Globus pallidus (tissue), 1 donor: ENCODE results near the gene TBC1D4.
"Not testable (repeated sequence)": the region's sequence is repeated elsewhere in the genome, so short reads cannot be mapped to it uniquely, and the experiment has no call there.

Experiments
- DNase-seq: peaks from one replicate; pipeline ENCODE4 v3.0.0-alpha.2; 2015; ENCODE audit warnings: low spot score

TBC1D4 gene

DNA sequence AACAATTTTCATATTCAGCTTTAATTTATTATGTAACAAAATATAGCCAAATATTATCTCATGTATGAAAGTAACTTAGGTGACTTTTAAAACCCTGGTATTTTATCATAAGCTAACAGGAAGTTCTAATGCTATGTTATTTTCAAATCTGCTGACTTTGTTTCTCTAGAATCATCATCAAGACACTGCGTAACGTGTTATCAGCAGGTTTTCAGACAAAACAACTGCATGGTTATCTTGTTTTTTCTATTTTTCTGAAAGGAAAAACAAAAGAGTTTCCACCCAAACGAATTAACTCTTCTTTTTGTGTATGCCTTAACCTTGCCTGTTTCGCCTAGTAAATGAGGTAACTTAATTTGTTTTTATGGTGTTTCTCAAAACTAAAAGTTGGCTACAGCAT is 156.3 kb downstream of the TBC1D4 start:
- no peak for DNase-seq

DNA sequence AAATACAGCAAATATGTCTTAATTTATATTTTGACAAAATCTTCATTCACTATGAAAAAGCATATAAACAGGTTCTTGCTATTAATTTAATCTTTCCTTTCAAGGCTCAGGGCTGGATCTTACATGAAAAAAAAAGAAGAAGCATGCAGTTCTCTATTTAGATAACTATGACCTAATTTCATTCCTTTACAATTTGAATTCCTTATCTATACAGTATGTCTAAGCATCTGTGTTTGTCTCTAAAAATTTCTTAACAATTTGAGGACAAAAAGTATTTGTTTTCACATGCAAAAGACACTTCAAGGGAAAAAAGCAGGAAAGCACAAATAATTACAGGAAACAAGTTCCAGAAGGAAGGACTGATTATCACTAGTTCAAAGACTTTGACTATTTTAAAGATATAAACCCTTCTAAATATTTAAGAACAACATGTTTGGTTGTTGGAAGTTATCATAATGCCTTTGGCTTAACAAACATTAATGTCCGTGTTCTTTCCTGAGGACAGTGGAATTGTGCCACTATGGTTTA is 157.5 kb downstream of the TBC1D4 start:
- no peak for DNase-seq

DNA sequence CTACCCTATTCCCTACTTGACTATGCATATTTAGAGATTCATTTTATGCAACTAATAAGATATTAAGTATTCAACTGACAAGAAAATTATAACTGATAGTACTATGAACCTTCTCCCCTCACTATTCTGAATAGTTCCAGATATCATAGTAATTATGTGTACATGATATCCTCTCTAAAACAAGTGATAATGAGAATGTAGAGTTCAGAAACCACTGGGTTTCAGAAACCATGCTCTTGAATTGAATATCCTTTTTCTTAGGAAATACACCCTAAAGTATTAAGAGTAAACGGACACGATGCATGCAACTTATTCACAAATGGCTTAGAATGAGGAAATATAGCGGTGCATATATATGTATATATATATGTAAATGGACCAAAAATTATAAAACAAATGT is 160.9 kb downstream of the TBC1D4 start:
- DNase-seq, result no peak

DNA sequence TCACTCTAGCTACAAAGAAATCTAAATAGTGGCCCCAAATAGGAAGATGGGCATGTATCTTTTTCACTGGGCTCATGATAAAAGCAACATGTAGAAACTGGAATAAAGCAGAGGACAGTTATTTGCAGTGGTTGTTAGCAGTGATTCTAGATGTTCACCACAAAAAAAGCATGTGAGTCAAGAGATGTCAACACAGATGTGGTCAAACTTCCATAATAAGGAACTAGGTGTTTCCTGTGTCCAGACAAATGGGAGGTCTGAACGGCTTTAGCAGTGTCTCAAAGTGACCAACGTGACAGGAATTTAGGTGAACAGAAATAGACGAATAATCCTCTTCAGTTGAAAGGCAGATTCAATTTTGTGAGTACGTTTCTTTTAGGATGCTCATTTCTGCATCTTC is 162.7 kb downstream of the TBC1D4 start:
- peak; percentile 46 for DNase-seq

DNA sequence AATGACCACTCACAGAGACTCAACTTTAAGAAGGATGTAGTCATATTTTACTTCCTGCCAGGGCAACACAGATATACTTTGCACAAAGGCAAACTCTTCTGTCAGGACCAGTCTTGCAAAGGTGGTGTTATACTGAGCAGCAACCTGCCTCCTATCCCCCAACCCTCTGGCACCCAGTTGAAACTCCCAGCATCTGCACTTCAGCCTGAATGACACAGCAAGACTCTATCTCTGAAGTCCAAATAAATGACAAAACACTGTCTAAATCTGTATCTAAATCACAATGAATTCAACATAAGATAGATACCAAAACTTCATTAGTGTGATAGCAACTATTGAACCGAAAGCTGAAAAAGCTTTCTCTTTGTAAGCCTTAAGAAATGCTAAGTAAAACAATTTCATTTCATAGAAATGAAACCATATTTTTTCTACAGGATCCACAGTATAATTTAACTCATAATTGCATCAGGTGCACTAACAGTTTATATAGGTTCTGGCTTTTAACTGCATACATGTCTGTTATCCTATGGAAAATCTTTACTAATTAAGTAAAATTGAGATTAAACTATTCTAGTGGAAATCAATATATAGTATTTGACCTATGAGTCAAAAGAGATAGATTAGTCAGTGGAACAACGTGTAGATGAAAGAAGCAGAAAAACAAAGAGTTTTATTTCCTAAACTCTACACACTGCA is 163.7 kb downstream of the TBC1D4 start:
- no peak for DNase-seq

DNA sequence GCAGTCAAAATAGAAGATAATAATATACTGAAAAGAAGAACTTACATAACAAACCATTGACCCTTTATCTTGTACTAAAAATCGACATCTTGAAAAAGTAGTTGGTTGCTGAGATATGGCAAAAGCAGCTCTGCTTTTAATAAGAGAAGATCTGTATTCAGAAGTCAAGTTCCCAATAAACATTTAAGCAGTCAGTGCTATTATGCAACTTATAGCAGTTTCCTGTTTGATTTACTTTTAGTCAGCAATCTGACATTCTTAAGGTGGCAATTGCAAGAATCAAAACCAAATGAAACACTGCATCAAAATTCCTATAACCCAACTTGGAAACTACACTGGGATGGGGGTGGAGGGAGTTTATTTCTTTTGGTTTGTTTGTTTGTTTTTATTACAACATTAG is 165.5 kb downstream of the TBC1D4 start:
- DNase-seq, result no peak

DNA sequence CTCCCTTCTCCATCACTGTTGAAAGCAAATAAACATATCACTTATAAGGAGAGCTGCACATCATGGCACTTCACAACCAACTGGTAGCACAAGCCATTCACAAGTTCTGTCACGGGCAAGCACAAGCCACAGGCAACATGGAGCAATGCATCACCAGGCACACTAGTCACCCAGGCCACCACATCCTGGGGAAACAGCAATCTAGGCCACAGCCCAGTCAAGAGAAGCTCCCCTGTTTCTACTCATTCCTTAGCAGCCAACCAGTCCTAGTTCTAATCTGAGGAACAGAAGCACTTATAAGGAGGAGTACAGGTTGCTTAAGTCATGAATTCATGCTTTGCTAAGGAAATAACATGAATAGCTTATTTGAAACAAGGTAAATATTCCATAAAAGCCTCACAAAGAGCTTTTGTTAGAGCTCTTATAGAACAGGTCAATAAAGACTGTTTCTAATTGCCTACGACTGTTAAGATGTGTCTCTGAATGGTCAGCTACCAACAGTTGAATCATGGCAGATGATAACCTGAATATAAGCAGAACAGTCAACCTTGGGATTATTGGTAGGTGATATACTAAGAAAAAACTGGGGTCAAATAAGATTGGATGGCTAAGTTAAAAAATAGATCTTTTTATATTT is 169.0 kb downstream of the TBC1D4 start:
- DNase-seq, result no peak

DNA sequence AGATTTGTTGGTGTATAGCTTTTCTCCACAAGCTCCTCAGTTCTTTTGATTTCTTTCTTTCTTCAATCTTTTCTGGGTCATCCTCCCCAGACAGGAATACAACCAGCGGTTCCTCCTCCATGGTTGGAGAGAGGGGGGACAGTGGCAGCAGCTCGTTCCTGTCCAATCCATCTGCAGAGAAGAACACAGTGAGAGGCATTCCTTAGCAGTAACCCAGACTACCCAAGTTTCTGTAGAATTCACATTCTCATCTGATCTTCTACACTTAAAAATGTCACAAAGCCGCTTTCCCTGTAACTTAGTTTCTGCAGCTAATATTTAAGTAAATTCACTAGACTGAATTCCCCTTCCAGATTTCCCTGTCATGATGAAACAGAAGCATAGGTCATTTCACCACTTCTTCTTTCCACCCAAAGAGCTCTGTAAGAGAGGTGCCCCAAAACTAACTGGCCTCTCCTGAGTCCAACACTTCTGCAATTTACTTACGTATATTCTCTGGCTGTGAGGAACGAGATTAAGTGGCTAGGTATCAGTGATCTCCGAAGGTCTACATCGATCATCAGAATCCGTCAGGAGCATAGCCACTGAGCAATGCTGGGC is 171.9 kb downstream of the TBC1D4 start:
- peak; percentile 37 for DNase-seq

DNA sequence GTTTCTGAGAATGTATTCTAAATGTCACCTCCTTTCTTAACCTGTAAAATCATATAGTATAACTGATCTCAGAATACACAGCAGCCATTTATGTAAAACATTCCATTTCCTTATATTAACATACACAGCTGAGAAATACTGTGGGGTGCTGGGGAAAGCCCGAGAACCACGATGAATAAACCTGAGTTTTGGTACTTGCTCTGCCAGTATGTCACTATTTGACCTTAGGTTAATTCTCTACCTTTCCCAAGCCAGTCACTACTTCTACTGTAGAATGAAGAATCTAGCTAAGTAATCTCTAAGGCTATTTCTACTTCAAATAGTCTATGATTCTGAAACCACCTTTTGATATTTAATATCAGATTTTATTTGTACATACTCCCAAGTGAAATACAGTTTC is 173.7 kb downstream of the TBC1D4 start:
- no peak for DNase-seq

DNA sequence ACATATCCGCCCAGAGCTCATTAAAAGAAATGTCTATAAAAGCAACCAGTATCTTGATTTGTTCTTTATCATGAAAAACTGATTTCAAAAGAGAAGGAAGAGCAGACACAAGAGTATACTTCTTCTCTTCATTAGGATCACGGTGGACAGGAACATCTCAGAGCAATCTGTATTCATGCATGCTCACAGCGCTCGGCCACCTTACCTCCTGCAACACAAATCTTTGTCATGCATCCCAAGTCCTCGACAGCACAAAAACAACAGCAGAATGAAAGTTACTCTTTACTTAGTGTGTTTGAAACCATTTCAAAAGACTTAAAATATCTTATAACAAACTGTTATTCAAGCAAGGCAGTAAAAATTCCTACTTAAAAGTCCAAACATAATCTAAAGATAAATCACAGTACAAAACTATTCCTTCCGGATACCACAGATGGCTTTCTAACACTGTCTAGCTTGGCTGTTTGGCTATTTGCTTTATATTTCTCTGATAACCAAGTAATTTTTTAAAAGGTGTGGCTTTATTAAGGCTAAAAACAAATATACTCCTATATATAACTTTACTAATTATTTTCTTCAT is 174.5 kb downstream of the TBC1D4 start:
- no peak for DNase-seq

DNA sequence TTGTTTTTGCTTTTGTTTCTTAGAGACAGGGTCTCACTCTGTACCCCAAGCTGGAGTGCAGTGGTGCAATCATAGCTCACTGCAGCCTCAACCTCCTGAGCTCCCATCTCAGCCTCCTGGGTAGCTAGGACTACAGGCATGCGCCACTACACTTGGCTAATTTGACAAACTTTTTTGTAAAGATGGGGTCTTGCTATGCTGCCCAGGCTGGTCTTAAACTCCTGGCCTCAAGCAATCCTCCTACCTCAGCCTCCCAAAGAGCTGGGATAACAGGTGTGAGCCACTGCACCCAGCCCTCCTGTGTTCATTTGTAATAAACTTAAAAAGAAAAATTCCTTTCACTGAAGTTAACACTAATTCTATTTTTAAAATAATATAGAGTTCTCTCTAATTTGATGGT is 175.0 kb downstream of the TBC1D4 start:
- not testable (repeated sequence) for DNase-seq

DNA sequence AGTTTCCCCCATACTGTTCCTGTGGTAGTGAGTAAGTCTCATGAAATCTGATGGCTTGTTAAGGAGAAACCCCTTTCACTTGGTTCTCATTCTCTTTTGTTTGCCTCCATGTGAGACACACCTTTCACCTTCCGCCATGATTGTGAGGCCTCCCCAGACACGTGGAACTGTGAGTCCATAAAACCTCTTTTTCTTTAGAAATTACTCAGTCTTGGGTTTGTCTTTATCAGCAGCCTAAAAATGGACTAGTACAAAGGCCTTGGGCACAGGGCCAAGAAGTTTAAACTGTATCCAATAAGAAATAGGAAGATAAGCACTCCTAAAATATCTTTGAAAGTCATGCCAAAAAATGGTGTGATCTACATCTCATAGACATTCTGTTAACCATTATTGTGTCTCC is 176.9 kb downstream of the TBC1D4 start:
- DNase-seq, result no peak

DNA sequence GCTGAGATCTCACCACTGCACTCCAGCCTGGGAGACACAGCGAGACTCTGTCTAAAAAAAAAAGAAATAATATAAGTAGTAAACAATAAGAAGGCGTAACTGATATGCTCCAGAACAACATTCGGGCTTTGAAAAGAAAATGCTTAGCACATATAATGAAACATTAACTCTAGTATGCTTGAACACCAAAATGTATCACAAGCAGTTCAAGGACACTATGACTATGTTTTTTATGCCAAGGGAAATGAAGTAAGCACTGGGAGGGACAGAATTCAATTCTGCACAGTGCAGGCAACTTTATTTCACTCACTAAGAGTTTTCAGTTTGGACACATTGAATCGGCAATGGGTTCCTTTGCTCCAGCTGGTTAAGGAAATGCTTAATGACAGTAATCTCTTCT is 178.7 kb downstream of the TBC1D4 start:
- no peak for DNase-seq

DNA sequence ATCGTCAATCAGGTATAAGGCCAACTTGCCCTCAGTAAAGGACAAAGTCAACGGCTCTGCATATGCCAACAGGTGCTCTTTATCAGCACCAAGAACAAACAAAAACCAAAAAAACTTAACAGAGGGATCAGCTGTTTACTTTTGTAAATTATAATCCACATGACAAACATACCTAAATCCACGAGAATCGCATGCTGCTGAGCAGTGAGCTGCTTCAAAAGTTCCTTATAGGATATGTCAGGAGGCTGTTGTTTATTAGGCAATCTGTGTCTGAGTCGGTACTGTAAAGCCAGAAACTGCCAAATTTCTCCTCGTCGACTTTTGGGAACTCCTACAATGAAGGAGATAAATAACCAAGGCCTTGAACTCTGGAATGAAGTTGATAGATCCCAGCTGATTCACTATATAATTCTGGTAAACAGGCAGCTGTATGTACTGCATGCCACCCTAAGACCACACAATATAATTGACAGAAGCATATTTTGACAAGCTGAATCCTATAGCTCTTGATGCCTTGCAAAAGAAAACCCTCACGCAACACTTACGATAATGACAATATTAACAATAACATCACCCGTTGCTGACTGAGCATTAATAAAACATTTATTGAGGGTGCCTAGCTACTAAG is 179.8 kb downstream of the TBC1D4 start:
- no peak for DNase-seq

DNA sequence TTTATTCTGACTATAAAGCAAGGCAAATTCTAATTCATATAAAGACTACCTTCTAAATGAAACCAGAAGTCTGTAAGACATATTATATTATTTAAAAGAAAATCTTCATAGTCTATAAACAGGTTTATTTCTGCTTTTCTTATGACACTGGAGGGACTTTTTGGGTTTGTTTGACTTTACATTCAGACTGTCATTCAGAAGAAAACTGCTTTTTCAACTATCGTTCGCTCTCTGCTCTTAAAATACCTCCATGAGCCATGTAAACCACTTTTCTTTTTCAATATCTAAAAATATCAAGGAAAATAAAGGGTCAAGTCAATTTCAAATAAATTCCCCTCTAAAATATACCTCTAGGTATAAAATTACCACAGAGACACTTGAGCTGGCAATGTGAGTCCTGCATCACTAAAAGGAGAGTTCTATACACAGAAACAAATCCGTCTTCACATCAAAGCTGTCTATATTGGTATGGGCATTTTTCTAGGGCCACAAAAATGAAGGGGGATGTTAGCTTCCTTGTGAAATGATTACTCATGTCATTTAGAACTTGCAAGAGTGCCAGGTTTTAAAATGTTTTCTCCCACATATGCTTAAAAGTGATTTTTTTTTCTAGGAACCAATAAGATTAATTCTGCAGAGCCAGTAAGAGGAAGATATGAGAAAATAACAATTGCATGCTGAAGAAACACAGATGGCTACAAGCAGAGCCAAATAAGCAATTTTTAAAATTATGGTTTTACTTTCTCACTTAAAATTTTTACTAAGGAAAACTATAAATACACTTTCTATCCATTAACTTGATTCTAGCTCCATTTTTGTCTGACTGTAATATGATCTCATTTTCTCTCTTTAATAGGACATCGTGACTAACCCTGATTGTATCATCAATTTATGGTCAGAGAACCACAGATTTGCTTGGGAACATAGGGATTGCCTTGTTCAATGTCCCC is 181.8 kb downstream of the TBC1D4 start:
- no peak for DNase-seq

DNA sequence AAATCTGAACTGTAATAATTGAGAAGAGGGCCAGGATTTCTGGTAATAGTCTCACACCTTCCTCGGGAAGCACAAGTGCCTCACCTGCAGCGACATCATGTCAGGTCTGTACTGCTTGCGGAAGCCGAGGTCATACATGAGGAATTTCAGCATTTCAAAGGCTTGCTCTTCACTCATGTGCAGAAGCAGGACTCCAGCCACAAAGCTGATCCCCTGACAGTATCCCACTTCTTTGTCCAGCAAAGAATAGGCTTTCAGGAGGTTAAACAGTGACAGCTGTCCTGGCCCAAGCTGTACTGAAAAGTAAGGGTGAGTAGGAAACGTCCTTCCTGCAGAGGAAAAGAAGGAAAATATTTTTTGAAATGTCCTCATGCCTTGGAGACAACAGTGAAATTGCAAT is 182.7 kb downstream of the TBC1D4 start:
- no peak for DNase-seq

DNA sequence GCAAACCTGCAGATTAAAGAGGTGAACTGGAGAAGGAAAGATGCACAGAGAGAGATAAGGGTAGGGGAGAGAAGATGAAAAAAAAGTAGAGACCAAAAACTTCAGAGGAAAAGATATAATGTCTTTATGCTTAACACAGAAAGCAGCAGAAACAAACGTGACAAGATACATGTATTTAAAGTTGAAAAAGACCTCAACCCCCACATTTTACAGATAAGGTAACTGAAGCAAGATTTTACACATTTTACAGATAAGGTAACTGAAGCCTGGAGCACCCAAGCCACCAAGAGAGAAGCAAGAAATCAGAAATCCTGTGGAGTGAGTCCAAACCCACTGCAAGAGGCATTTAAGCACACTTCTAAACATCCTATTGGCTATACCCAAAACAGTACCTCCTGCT is 185.3 kb downstream of the TBC1D4 start:
- DNase-seq, result no peak

DNA sequence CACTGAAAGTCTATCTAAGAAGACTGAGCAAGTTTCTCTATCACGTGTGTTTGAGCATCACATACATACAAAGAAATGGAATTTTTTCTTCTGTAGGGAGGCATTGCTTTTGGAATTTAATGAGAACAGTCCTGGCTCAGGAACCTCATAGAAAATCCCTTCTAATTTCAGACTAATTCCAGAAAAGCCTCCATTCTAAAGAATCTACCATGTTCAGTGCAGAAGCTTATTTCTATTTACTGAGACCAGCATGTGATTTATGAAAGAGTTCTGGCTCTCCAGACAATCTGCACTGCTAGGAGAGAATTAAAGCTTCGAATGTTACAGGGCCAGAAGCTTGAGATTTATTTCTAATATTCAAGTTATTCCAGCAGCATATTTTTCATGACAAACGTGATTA is 186.8 kb downstream of the TBC1D4 start:
- DNase-seq, result no peak

DNA sequence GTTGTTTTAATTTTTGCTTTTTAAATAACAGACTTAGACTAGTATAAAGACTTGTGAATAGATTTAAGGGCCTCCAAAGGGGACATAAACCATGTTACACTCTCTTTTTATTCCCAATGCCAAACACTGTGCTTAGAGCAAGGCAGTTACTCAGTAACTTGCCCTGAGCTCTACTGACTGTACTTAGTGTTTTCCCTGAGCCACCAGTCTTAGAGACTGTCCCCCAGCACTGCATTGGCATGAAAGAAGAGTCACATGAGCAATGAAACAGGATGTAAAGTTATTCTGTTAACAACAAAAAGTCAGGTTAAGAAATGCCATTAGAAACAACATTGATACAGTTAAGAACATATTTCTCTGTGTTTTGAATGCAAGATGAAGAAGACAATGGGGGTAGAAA is 187.9 kb downstream of the TBC1D4 start:
- DNase-seq, result no peak

DNA sequence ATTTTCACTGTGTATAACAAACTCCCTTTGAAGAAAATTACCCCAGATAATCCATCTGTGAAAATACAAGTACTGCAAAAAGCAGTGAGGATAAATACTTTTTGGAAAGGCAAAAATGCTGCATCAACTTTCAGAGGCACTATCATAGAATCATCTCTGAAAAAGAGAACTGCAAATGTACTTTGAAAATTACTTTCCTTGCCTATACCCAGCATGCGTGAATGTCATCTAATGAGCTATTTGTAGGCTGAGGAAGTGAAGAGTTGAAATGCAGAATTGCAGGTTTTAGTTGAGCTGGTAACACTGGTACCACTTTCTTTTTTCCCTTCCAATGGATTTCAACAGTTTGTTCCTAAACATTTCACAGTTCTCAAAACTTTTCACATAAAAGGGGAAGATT is 196.7 kb downstream of the TBC1D4 start:
- DNase-seq, result peak; percentile 7

DNA sequence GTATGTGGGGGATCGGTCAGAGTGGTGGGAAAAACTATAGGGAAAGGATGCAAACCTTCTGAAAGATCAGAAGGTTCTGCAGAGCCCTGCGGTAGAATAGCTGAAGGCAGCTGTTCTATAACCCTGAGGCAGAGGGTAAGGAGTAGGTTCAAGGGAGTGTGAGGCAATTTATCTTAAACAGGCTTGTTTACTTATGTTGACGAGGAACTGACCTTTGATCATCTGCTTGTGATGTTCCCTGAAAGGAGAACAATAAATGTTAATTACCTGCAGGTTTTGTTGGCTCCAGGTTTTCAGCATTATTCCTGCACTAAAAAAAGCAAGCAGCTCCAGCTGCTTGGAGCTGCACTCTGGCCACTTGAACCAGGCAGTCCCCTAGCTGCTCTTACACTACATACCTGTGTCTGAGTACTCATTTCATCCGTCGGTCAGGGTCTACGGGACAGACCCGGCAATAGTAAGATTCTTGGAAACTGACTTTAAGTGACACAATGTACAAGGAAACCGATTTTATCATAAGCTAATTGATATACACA is 202.1 kb downstream of the TBC1D4 start:
- no peak for DNase-seq
